ENCODE measurements around the gene USP50.
"Not testable (repeated sequence)": the region's sequence is repeated elsewhere in the genome, so short reads cannot be mapped to it uniquely, and the experiment has no call there.

Gene USP50

DNA sequence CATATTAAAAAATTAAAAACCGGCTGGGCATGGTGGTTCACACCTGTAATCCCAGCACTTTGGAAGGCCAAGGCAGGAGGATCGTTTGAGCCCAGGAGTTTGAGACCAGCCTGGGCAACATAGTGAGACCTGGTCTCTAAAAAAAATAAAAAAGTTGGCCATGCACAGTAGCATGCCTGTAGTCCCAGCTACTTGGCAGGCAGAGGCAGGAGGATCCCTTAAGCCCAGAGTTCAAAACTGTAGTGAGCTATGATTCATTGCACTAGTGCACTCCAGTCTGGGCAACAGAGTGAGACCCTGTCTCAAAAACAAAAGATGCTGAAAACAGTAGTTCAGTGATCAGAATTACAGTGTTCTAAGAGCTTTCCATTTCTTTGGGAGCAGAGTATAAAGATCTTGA lies 40.8 kb downstream of the USP50 start:
- not testable (repeated sequence) for DNase-seq (ENCODE audit: extremely low read depth in 1 of 2, low read depth in 1 of 2)

DNA sequence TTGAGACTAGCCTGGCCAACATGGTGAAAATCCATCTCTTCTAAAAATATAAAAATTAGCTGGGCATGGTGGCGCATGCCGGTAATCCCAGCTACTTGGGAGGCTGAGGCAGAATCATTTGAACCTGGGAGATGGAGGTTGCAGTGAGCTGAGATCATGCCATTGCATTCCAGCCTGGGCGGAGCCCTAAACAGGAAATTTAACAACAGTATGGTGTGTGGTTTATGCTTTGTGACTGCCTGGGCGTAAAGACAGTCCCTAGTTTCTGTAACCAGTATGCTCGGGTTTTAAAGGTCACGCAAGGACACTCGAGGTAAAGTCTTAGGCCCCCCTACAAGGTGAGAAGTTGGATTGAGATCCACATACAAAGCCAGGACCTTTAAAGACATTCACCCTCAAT lies 43.3 kb downstream of the USP50 start:
- DNase-seq (ENCODE audit: extremely low read depth in 1 of 2, low read depth in 1 of 2): no peak

DNA sequence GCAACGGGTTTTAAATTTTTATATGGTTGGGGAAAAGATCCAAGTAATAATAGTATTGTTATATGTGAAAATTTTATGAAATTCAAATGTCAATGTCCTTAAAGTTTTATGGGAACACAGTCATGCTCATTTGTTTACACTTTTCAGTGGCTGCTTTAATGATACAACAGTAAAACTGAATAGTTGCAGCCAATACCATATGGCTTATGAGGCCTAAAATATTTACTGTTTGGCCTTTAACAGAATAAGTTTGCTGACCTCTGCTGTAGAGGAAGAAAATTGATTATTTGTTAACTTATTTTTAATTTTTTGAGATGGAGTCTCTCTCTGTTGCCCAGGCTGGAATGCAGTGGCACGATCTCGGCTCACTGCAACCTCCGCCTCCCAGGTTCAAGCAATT lies 44.7 kb downstream of the USP50 start:
- DNase-seq (ENCODE audit: extremely low read depth in 1 of 2, low read depth in 1 of 2): no peak

DNA sequence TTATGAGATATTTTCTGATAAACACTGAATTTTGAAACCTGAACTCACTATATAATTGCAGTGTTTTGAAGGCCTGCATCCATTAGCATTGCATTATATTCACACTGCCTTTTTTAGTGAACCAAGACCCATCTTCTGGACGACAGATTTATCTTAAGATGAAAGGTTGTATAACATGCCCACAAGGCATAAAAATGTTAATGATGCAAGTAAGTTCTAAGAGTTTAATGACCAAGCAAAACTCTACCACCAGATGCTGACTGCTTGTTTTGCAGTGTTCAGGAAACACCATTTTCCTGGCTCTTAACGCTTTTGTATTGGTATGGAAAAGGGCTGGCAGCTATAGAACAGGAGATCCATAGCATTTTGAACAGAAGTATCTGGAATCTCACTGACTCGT lies 46.1 kb downstream of the USP50 start:
- no peak for DNase-seq (ENCODE audit: extremely low read depth in 1 of 2, low read depth in 1 of 2)

DNA sequence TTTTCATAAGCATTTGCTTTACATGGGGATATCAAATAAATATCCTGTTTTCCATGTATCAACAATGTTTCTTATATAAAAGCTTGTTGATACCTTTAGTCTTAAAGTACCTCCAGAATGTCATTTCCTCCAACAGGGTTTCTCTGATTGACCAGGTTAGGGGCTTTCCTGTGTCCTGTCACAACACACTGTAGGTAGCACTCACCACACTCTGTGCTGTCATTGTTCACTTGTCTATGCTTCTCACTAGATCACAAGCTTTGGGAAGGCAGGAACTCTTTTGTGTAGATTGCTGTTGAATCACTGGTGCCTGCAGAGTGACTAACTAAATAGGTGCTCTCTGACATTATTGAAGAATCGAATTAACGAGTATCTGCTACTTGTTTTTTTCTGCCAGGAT lies 49.8 kb downstream of the USP50 start:
- no peak for DNase-seq (ENCODE audit: extremely low read depth in 1 of 2, low read depth in 1 of 2)

DNA sequence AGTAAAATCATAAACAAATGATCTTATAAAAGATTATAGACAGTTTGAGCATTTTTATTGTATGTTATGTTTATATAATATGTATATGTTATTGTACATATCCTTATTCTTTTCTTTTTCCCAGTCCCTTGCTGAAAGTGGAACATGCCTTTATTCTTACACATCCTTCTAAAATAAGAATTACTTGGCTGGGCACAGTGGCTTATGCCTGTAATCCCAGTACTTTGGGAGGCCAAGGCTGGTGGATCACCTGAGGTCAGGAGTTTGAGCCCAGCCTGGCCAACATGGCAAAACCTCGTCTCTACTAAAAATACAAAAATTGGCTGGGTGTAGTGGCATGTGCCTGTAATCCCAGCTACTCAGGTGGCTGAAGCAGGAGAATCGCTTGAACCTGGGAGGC lies 51.9 kb downstream of the USP50 start:
- not testable (repeated sequence) for DNase-seq (ENCODE audit: extremely low read depth in 1 of 2, low read depth in 1 of 2)

DNA sequence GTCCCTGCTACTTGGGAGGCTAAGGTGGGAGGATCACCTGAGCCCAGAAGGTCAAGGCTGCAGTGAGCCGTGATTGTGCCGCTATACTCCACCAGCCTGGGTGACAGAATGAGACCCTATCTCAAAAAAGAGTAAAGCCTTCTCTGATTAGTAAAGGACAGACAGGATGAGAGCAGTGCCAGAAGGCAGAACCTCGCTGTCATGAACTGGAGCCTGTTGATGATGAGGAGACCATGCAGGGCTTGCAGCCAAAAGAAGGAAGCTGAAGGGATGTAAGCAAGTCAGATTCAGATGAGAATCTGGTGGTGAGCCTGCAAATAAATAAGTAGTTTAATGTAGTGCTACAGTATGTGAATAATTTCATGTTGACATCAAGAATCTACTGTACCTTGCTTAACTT lies 52.8 kb downstream of the USP50 start:
- DNase-seq (ENCODE audit: extremely low read depth in 1 of 2, low read depth in 1 of 2): no peak

DNA sequence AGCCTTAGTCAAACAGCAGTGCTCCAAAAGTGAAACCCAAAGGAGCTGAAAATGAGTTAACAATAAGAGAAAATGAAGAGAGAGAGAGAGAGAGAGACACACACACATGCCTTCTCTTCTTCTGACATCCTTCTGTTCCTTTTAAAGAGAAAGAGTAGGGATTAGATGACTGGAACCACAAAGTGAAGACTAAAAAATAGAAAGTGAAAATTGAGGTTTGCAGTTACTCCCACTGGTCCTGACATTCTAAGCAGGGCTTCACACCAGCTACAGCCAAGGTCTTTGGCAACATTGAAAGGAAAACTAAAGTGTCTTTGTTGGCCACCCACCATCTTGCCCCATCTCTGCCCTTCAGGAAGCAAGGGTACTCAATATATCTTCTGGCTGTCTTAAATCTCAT lies 59.2 kb downstream of the USP50 start:
- DNase-seq (ENCODE audit: extremely low read depth in 1 of 2, low read depth in 1 of 2): no peak

DNA sequence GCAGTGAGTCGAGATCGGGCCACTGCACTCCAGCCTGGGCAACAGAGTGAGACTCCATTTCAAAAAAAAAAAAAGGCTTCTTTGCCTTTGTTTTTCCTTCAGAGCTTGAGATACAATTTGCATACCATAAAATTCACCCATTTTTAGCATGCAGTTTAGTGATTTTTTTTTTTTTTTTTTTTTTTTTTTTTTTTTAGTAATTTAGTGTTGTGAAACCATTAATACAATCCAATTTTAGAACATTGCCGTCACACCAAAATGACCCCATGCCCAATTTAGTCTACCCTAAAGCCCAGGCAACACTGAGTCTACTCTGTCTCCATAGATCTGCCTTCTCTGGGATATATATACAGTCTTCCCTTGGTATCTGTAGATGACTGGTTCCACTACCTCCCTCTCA lies 61.1 kb downstream of the USP50 start:
- DNase-seq (ENCODE audit: extremely low read depth in 1 of 2, low read depth in 1 of 2): no peak

DNA sequence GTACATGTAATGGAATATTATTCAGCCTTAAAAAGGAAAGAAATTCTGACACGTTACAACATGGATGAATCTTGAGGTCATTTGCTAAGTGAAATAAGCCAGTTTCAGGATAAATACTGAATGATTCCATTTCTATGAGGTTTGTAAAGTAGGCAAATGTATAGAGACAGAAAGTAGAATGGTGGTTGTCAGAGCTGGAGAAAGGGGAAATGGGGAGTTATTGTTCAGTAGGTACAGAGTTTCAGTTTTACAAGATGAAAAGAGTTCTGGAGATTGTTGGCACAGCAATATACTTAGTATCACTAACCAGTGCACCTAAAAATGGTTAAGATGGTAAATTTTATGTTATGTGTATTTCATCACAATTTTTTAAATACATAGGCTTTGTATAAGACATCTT lies 61.7 kb downstream of the USP50 start:
- no peak for DNase-seq (ENCODE audit: extremely low read depth in 1 of 2, low read depth in 1 of 2)

DNA sequence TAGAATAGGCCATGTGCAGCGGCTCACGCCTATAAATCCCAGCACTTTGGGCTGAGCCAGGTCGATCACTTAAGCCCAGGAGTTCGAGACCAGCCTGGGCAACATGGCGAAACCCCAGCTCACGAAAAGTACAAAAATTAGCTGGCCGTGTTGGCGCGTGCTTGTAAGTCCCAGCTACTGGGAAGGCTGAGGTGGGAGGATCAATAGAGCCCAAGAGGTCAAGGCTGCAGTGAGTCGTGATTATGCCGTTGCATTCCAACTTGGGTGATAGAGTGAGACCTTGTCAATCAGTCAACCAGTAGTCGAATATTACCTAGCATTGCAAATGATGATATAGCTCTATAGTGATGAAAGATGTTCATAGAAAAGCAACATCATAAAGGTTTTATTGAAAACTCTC lies 70.3 kb downstream of the USP50 start:
- DNase-seq (ENCODE audit: extremely low read depth in 1 of 2, low read depth in 1 of 2): no peak

DNA sequence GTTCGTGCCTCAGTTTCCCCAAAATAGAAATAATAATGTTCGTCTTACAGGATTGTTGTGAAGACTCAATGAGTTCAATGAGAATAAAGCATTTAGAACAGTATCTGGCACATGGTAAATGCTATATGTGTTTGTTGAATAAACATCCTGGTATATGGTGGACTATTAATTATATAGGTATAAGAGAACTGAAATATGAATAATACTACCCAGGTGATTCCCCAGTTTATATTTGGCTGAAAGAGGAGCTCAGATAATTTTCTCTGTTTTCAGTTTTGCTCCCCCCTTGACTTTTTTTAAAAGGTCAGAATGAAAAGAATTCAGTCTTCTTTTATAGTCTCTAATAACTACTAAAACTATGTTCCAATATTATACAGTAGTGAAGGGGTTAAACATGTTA lies 75.4 kb downstream of the USP50 start:
- DNase-seq (ENCODE audit: extremely low read depth in 1 of 2, low read depth in 1 of 2): no peak

DNA sequence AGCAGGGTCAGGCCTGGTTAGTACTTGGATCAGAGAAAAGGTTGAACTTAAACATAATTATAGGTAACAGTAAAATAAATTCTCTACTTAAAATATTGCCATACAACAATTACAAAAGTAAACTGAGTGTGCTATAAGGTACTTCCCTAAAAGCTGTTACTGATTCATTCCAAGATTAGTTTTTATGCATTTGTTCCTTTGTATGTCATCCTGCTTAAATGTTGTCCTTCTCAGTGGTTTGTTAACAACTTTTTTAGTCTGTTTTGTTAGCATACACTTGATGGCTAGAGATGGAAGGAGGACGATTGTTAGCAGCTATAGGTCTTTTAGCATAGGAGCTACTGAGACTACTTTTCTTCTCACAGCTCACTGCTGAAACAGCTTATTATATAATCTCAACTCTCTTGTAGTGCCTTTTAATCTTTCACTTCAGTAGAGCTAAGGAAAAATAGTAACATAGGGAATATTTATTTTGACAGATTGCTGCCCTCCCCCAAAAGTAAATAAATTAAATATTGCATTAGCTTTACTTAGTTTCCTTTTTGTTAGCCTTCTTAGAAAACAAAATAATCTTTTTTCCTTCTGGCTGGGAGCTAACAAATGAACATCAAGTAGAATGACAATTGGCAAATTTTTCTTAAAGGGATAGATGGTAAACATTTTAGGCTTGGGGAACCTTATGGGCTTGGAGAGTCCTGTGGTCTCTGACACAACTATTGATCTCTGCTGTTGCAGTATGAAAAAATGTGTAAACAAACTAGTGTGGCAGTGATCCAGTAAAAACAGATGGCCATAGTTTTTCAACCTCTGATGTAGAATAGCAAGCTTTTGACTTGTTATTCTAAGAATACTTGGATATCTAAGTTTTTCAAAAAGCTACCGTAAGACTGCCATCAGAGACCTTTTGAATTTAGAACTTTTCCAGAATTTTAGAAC lies 82.8 kb downstream of the USP50 start:
- DNase-seq (ENCODE audit: extremely low read depth in 1 of 2, low read depth in 1 of 2): no peak

DNA sequence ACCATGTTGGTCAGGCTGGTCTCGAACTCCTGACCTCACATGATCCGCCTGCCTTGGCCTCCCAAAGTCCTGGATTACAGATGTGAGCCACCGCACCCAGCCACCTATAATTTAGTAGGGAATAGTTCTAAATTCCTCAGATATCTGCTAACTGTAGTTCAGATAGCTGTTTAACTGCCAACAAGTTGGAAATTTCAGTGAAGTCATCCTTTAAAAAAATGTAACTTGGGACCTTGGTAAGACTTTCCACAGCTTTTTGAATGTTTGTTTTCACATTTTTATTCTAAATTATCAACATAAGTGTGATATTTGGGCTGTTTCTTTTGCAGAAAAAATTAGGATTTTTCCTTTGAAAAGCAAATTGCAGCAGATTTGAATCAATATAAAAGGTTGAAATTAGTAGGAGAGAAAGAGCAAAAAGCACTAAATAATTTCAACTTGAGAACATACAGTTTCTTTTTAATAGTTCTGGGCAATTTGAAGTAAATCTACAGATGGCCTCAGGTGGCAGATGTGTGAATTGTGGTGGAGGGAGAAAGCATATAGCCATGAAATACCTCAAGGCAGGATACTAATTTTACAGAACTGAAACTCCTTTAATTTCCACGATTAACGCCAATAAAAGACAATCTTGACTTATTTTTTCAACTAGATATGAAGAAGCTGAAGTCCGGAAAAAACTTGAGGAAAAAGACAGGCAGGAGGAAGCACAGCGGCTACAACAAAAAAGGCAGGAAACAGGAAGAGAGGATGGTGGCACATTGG lies 87.9 kb downstream of the USP50 start:
- no peak for DNase-seq (ENCODE audit: extremely low read depth in 1 of 2, low read depth in 1 of 2)

DNA sequence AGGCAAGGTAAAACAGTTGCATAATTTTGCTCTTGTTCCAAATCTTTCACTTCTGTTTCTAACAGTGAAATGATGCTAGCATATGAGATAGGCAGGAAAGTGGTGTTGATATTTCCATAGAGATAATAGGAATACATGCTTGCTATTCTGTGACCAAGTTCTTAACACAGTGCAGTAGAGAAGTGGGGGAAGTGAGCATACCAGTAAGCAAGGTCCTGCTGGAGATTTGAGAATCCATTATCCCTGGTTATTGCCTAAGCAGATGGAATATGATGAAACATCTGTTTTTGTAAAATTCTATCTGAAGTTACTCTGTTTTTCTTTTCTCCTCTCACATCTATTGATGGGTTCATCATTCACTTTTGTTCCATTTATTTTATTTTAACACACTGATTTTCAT lies 93.5 kb downstream of the USP50 start:
- no peak for DNase-seq (ENCODE audit: extremely low read depth in 1 of 2, low read depth in 1 of 2)
